Endothelial cell (in vitro differentiated cells): Measurements from ENCODE around the gene SIM2. TPM values are rescaled to one million over a fixed set of nuclear protein-coding genes. Genes with fewer than 3 reads are reported as not detected.

Experiments used
- DNase-seq: peaks from one replicate; pipeline ENCODE4 v3.0.0; 2021; ENCODE audit warnings: low spot score
- H3K27ac Mint-ChIP-seq: one replicate; pipeline ENCODE4 v1.8.0; 2021; ENCODE audit warnings: mixed read lengths, inconsistent platforms; ENCODE audit not compliant: unreplicated experiment
- H3K27me3 Mint-ChIP-seq: one replicate; pipeline ENCODE4 v1.8.0; 2021; ENCODE audit warnings: mild to moderate bottlenecking, moderate library complexity, mixed read lengths, inconsistent platforms; ENCODE audit not compliant: unreplicated experiment
- H3K36me3 Mint-ChIP-seq: one replicate; pipeline ENCODE4 v1.8.0; 2021; ENCODE audit warnings: mild to moderate bottlenecking, low read depth, mixed read lengths, inconsistent platforms; ENCODE audit not compliant: unreplicated experiment
- H3K4me1 Mint-ChIP-seq: one replicate; pipeline ENCODE4 v1.8.0; 2021; ENCODE audit warnings: mild to moderate bottlenecking, mixed read lengths, inconsistent platforms; ENCODE audit not compliant: unreplicated experiment
- H3K4me3 Mint-ChIP-seq: one replicate; pipeline ENCODE4 v1.8.0; 2021; ENCODE audit warnings: mild to moderate bottlenecking, mixed read lengths, inconsistent platforms; ENCODE audit not compliant: unreplicated experiment
- H3K9me3 Mint-ChIP-seq: one replicate; pipeline ENCODE4 v1.8.0; 2021; ENCODE audit warnings: mixed read lengths, inconsistent platforms; ENCODE audit not compliant: unreplicated experiment
- total RNA-seq: library from RNA; stranded (reverse); fragmentation: NEBNext Ultra II Directional; extraction: Animal tissue kit (Norgen Biotek cat#: 25700); gene quantifications from one replicate; pipeline ENCODE4 v1.2.1, GENCODE V29; 2021; ENCODE audit not compliant: unreplicated experiment
- TF ChIP-seq, protein P1 (sequence below): fragments of 200-600 bp; sonication (generic); IDR thresholded peaks from one replicate; pipeline ENCODE4 v1.5.0; 2021; ENCODE audit warnings: antibody characterized with exemption; ENCODE audit not compliant: unreplicated experiment

The SIM2 gene
- total RNA-seq, 1 donor from 2014 or later, result 17.1 TPM

DNA sequence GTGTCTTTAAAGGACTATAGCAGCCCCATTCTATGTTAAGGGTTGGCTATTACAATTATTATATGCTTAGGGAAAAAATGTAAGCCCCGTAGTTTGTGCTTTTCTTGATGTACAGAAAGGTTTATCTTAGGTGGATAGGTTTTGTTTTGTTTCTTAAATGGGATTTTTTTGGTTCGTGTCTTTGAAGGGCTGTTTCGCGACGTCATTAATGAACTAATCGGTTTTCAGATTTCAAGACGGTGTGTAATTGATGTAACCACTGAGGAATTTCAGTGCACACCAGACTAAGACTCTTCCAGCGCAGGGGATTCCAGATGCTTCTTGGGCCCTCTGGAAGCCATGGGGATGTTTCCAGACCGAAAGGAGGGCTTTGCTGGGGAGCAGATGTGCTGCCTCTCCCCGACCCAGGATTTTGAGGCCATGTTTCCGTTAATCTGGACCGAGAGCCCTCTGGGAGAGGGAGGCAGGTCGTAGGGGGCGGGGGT, 4.8 kb upstream of the SIM2 start:
- H3K27me3 Mint-ChIP-seq, result peaks cover 38% of the 10 kb centered on the region
- peaks cover 27% of the 10 kb centered on the region for H3K4me1 Mint-ChIP-seq
- peak; percentile 6 for DNase-seq
- H3K27ac Mint-ChIP-seq, result no peak overlapping the region
- peak overlapping the region; percentile 65 for H3K4me3 Mint-ChIP-seq
- no peaks in the 10 kb centered on the region for H3K9me3 Mint-ChIP-seq
- H3K36me3 Mint-ChIP-seq, result no peaks in the 10 kb centered on the region
- TF ChIP-seq, protein P1, sequence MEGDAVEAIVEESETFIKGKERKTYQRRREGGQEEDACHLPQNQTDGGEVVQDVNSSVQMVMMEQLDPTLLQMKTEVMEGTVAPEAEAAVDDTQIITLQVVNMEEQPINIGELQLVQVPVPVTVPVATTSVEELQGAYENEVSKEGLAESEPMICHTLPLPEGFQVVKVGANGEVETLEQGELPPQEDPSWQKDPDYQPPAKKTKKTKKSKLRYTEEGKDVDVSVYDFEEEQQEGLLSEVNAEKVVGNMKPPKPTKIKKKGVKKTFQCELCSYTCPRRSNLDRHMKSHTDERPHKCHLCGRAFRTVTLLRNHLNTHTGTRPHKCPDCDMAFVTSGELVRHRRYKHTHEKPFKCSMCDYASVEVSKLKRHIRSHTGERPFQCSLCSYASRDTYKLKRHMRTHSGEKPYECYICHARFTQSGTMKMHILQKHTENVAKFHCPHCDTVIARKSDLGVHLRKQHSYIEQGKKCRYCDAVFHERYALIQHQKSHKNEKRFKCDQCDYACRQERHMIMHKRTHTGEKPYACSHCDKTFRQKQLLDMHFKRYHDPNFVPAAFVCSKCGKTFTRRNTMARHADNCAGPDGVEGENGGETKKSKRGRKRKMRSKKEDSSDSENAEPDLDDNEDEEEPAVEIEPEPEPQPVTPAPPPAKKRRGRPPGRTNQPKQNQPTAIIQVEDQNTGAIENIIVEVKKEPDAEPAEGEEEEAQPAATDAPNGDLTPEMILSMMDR, result no peak

DNA sequence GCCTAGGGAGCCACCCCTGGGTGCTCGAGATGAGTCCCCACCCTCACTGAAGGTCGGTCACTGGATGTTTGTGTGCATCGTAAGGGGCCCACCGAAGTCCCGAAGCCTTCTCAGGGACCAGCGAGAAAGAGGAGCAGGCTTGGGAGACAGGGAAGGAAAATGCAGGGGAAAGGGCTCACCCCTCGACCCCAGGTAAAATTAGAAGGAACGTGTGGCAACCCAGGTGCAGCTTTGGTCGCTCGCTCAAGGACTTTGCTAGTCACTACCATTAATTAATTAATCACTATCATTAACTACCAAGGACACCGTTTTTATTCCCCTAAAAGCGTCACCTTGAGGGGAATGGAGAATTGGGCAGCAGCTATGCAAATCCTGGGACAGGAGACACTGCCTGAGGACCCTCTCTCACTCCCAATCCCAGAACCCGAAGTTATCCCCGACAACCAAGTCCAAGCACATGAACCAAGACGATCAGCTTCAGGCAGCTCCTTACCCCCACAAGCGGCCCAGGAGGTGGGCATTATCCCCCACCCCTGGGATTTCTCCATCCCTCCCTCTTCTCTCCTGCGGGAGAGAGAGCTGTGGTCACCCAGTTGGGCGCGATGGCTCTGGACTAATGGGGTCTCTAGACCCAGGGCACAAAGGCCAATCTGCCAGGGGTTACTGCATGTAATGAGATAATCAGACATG, 4.2 kb upstream of the SIM2 start:
- H3K27me3 Mint-ChIP-seq, result peaks cover 38% of the 10 kb centered on the region
- H3K27ac Mint-ChIP-seq, result no peak overlapping the region
- TF ChIP-seq, protein P1, result no peak
- no peak overlapping the region for H3K4me3 Mint-ChIP-seq
- no peaks in the 10 kb centered on the region for H3K9me3 Mint-ChIP-seq
- H3K4me1 Mint-ChIP-seq, result peaks cover 27% of the 10 kb centered on the region
- no peaks in the 10 kb centered on the region for H3K36me3 Mint-ChIP-seq
- DNase-seq, result peak; percentile 4

DNA sequence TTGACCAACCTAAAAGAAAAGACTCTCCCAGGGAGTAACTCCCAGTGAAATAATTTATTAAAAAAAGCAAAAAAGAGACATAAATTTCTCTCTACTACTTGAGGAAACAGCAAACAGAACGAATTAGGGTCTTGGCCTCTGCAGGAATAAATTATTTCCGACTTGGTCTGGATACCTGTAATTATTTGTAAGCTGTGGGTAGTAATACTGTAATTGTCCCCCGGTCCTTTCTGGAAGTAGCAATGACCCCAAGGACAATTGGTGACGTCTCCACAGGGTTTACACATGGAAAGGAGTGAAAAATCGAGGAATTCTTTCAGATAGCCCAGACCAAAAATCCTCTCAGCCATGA, 3.7 kb upstream of the SIM2 start:
- H3K4me1 Mint-ChIP-seq, result peaks cover 30% of the 10 kb centered on the region
- DNase-seq, result no peak
- peaks cover 2% of the 10 kb centered on the region for H3K36me3 Mint-ChIP-seq
- H3K27me3 Mint-ChIP-seq, result peaks cover 42% of the 10 kb centered on the region
- no peaks in the 10 kb centered on the region for H3K9me3 Mint-ChIP-seq
- TF ChIP-seq, protein P1, result no peak
- no peak overlapping the region for H3K27ac Mint-ChIP-seq
- H3K4me3 Mint-ChIP-seq, result no peak overlapping the region

DNA sequence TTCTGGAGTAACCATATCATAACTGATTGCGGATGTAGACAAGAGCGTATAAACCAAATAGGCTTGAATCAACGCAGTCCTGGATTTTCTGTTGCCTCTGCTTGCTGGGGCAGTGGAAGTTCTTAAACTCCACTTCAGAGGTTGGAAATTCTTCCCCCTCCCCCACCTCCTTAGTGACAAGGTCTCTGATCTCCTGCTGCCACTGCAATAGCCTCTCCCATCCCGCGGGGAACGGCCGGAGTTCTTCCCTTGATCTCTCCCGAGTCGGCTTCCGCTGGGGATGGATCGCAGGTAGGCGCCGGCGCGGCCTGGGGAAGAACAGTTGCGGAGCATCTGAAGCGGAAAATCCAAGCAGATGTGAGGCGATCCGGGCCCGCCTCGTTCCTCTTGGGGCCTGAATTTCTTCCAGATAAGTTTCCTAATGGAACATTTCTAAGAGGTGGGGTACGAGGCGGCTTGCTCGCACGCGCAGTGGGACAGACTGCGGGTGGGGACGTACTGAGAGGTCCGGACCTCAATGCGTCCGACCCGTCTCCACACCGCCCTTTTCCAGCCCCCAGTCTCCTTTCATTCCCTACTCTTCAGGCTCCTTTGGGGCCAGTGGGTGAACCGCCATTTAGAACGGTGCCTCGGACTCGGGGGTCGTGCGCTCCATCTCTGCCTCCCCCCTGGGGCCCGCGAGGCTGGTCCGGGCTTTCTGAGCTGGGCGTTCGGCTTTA, 3.1 kb upstream of the SIM2 start:
- H3K4me3 Mint-ChIP-seq, result no peak overlapping the region
- H3K4me1 Mint-ChIP-seq, result peaks cover 35% of the 10 kb centered on the region
- peaks cover 6% of the 10 kb centered on the region for H3K36me3 Mint-ChIP-seq
- H3K27me3 Mint-ChIP-seq, result peaks cover 42% of the 10 kb centered on the region
- no peaks in the 10 kb centered on the region for H3K9me3 Mint-ChIP-seq
- TF ChIP-seq, protein P1, result no peak
- H3K27ac Mint-ChIP-seq, result no peak overlapping the region
- peak; percentile 43 for DNase-seq
